ENCODE results near the gene PDIA6.

DNA sequence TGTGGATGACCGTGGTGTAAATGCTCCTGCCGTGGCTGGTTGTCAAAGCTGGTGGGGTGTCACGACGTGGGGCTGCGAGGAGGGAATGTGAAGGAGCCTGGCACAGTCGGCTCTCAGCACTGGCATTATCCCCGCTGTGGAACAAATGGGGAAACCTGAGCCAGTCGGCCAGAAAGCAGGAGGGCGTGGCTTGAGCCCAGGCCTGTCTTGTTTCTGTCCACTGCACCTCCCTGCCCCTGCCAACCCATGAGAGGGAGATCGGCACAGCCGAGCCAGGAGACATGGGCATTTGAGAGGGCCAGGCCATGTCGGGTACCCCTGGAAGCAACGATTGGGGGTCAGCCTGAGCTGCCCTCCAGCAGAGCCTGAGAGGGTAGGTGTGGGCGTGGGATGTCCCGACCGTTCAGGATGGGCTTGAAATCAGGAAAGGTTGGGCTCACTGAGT, 44.5 kb downstream of the PDIA6 start:
- no peak for TF ChIP-seq ZNF565 (CRISPR knock-in tag; conservative IDR thresholded peaks at IDR 0.05; ENCODE audit: low read depth)
- no peak for TF ChIP-seq BACH2 (CRISPR knock-in tag; IDR thresholded peaks at IDR 0.05; ENCODE audit: borderline replicate concordance)
- TF ChIP-seq CSDC2 (CRISPR knock-in tag; IDR thresholded peaks at IDR 0.05), result no peak
- TF ChIP-seq ZNF70 (CRISPR knock-in tag; IDR thresholded peaks at IDR 0.05), result no peak
- TF ChIP-seq, protein P1, sequence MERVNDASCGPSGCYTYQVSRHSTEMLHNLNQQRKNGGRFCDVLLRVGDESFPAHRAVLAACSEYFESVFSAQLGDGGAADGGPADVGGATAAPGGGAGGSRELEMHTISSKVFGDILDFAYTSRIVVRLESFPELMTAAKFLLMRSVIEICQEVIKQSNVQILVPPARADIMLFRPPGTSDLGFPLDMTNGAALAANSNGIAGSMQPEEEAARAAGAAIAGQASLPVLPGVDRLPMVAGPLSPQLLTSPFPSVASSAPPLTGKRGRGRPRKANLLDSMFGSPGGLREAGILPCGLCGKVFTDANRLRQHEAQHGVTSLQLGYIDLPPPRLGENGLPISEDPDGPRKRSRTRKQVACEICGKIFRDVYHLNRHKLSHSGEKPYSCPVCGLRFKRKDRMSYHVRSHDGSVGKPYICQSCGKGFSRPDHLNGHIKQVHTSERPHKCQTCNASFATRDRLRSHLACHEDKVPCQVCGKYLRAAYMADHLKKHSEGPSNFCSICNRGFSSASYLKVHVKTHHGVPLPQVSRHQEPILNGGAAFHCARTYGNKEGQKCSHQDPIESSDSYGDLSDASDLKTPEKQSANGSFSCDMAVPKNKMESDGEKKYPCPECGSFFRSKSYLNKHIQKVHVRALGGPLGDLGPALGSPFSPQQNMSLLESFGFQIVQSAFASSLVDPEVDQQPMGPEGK (CRISPR knock-in tag; IDR thresholded peaks at IDR 0.05; ENCODE audit: borderline replicate concordance), result no peak
- no peak for TF ChIP-seq ESRRG (CRISPR knock-in tag; IDR thresholded peaks at IDR 0.05)
- TF ChIP-seq, protein P2, sequence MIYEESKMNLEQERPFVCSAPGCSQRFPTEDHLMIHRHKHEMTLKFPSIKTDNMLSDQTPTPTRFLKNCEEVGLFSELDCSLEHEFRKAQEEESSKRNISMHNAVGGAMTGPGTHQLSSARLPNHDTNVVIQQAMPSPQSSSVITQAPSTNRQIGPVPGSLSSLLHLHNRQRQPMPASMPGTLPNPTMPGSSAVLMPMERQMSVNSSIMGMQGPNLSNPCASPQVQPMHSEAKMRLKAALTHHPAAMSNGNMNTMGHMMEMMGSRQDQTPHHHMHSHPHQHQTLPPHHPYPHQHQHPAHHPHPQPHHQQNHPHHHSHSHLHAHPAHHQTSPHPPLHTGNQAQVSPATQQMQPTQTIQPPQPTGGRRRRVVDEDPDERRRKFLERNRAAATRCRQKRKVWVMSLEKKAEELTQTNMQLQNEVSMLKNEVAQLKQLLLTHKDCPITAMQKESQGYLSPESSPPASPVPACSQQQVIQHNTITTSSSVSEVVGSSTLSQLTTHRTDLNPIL (CRISPR knock-in tag; IDR thresholded peaks at IDR 0.05; ENCODE audit: low read depth), result no peak
- no peak for TF ChIP-seq ARNTL (CRISPR knock-in tag; IDR thresholded peaks at IDR 0.05; ENCODE audit: borderline replicate concordance, low read depth)

Measured in SK-N-SH treated with all-trans-retinoic acid at 6 μM for 48 hours (cell line).